ENCODE measurements around the gene FYB1.

GRCh38 chr5:39161578-39161977 is 57.8 kb downstream of the FYB1 start:
- TF ChIP-seq CTCF (IDR thresholded peaks at IDR 0.05; ENCODE audit: poor library complexity) (no peak), EZH2 (IDR thresholded peaks at IDR 0.05; ENCODE audit: borderline replicate concordance) (no peak)
